BLaER1 treated with 17β-estradiol and CSF1 and Interleukin-3, amounts not matched to agents 10 nM and 100 nM (cell line): ENCODE measurements around the gene PRLH.

Experiments used
- H3K27ac ChIP-seq, 11 experiments: shearing (Covaris generic); formaldehyde crosslinking; 2 replicates each; pipeline ENCODE4 v1.8.1; 2022
- H3K27me3 ChIP-seq, 11 experiments: shearing (Covaris generic); formaldehyde crosslinking; 2 replicates each; pipeline ENCODE4 v1.8.1; 2022
- H3K36me3 ChIP-seq, 11 experiments: shearing (Covaris generic); formaldehyde crosslinking; 2 replicates each; pipeline ENCODE4 v1.8.1; 2022
- H3K4me1 ChIP-seq, 10 experiments: shearing (Covaris generic); formaldehyde crosslinking; 2 replicates each; pipeline ENCODE4 v1.8.1; 2022
- H3K4me2 ChIP-seq, 11 experiments: shearing (Covaris generic); formaldehyde crosslinking; 2 replicates each; pipeline ENCODE4 v1.8.1; 2022
- H3K4me3 ChIP-seq, 10 experiments: shearing (Covaris generic); formaldehyde crosslinking; 2 replicates each; pipeline ENCODE4 v1.8.1; 2022
- H3K9ac ChIP-seq, 11 experiments: shearing (Covaris generic); formaldehyde crosslinking; 2 replicates each; pipeline ENCODE4 v1.8.1; 2022
- H3K9me3 ChIP-seq, 11 experiments: shearing (Covaris generic); formaldehyde crosslinking; replicated peaks in 1 of 11; 2 replicates each; pipeline ENCODE4 v1.8.1; 2022
- H4K20me1 ChIP-seq, 11 experiments: shearing (Covaris generic); formaldehyde crosslinking; 2 replicates each; pipeline ENCODE4 v1.8.1; 2022
- Cebpa-rat ChIP-seq, 11 experiments: shearing (Covaris generic); IDR thresholded peaks; 2 replicates each; pipeline ENCODE4 v1.8.1; 2022

The PRLH gene

GRCh38 chr2:237597196-237598145 is 31.1 kb downstream of the PRLH start:
- TF ChIP-seq Cebpa-rat (IDR thresholded peaks at IDR 0.05), result no peak
- Histone ChIP-seq H4K20me1 (no peaks in the 10 kb centered on the region; a peak in 1 of 22 replicates), H3K9ac (peak overlapping the region; percentile 68 to 84 (median 79)), H3K27me3 (no peaks in the 10 kb centered on the region), H3K4me1 (peaks cover 94 to 98% (median 97%) of the 10 kb centered on the region in 10 experiments), H3K4me3 (peak overlapping the region; percentile 44 to 68 (median 60)), H3K4me2 (peak overlapping the region; percentile 89 to 99 (median 93)), H3K27ac (peak overlapping the region; percentile 77 to 95 (median 84)), H3K36me3 (0 out of 22 replicates have a peak, but pooled peaks cover 0 to 3% (median 0%) of the 10 kb centered on the region in 11 experiments), H3K9me3 (no peaks in the 10 kb centered on the region)

DNA sequence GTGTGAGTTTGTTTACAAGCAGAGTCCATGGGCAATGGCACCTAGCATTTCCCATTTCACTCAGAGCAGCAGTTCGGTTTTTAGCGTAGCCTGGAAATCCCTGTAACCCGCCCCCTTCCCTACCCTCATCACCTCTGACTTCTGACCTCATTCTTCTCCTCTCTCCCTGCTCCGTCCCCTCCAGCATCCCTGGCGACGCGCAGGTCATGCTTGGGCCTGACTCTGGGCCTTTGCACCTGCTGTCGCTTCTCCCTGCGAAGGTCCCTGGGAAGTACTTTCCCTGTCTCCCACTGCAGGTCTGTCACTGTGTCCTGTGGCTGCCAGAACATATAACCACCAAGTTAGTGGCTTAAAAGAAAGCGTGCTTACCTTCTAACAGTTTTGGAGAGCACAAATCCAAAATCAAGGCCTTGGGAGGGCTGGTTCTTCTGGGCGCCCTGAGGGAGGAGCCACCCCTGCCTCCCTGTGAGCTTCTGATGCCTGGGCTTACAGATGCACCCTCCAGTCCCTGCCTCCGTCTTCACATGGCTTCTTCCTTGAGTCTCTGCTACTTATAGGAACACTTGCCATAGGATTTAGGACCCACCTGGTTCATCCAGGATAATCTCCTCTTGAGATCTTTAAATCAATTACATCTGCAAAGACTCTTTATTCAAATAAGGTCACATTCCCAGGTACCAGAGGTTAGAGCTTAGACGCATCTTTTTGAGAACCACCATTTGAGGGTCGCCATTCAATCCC is 32.3 kb downstream of the PRLH start:
- H3K27me3 ChIP-seq, result no peaks in the 10 kb centered on the region
- peak overlapping the region; percentile 46 to 66 (median 52) for H3K4me3 ChIP-seq
- H3K4me2 ChIP-seq, result peak overlapping the region; percentile 86 to 99 (median 95)
- no peaks in the 10 kb centered on the region for H4K20me1 ChIP-seq
- peaks cover 94 to 98% (median 96%) of the 10 kb centered on the region in 10 experiments for H3K4me1 ChIP-seq
- H3K9ac ChIP-seq, result peak overlapping the region; percentile 70 to 88 (median 80)
- no peaks in the 10 kb centered on the region for H3K9me3 ChIP-seq
- TF ChIP-seq Cebpa-rat (IDR thresholded peaks at IDR 0.05), result no peak
- peak overlapping the region; percentile 81 to 95 (median 88) for H3K27ac ChIP-seq
- H3K36me3 ChIP-seq, result no peaks in the 10 kb centered on the region

GRCh38 chr2:237599465-237600110 is 33.2 kb downstream of the PRLH start:
- Histone ChIP-seq H3K36me3 (no peaks in the 10 kb centered on the region), H3K9me3 (no peaks in the 10 kb centered on the region), H3K4me2 (peak overlapping the region; percentile 86 to 99 (median 95)), H3K27me3 (no peaks in the 10 kb centered on the region), H3K27ac (peak overlapping the region; percentile 81 to 95 (median 88)), H4K20me1 (no peaks in the 10 kb centered on the region), H3K4me1 (peaks cover 93 to 97% (median 96%) of the 10 kb centered on the region in 10 experiments), H3K4me3 (peak overlapping the region; percentile 27 to 66 (median 52); a peak in 19 of 20 replicates), H3K9ac (peak overlapping the region; percentile 70 to 88 (median 80))
- TF ChIP-seq Cebpa-rat (IDR thresholded peaks at IDR 0.05), result no peak

- Histone ChIP-seq H4K20me1 (no peaks in the 10 kb centered on the region), H3K9me3 (no peaks in the 10 kb centered on the region), H3K36me3 (no peaks in the 10 kb centered on the region), H3K4me3 (peak overlapping the region; percentile 27 to 66 (median 52)), H3K4me1 (peaks cover 93 to 97% (median 96%) of the 10 kb centered on the region in 10 experiments), H3K27me3 (no peaks in the 10 kb centered on the region), H3K4me2 (peak overlapping the region; percentile 86 to 99 (median 95)), H3K9ac (peak overlapping the region; percentile 70 to 88 (median 80)), H3K27ac (peak overlapping the region; percentile 81 to 95 (median 88))
- TF ChIP-seq Cebpa-rat (IDR thresholded peaks at IDR 0.05), result no peak
Observed at GRCh38 chr2:237600205-237600846, 34.0 kb downstream of the PRLH start.

- peak overlapping the region; percentile 81 to 95 (median 88) for H3K27ac ChIP-seq
- no peaks in the 10 kb centered on the region for H4K20me1 ChIP-seq
- H3K4me1 ChIP-seq, result peaks cover 93 to 97% (median 96%) of the 10 kb centered on the region in 10 experiments
- H3K36me3 ChIP-seq, result no peaks in the 10 kb centered on the region
- H3K9ac ChIP-seq, result peak overlapping the region; percentile 1 to 84 (median 79); a peak in 17 of 22 replicates
- H3K27me3 ChIP-seq, result no peaks in the 10 kb centered on the region
- peak overlapping the region in 2 of 10 experiments; percentile 51 to 65; a peak in 3 of 20 replicates for H3K4me3 ChIP-seq
- no peak for TF ChIP-seq Cebpa-rat (IDR thresholded peaks at IDR 0.05)
- H3K4me2 ChIP-seq, result peak overlapping the region; percentile 86 to 99 (median 95)
- H3K9me3 ChIP-seq, result no peaks in the 10 kb centered on the region
Observed at GRCh38 chr2:237601453-237602116, 35.2 kb downstream of the PRLH start.

GRCh38 chr2:237602409-237602808 is 36.0 kb downstream of the PRLH start:
- Histone ChIP-seq H4K20me1 (no peaks in the 10 kb centered on the region), H3K9me3 (peaks cover 0 to 6% (median 3%) of the 10 kb centered on the region in 11 experiments; a peak in 16 of 22 replicates), H3K4me3 (0 out of 20 replicates have a peak overlapping the region, but pooled peaks of 1 of the 10 experiments have one; percentile 14), H3K27me3 (no peaks in the 10 kb centered on the region), H3K9ac (peak overlapping the region in 10 of 11 experiments; percentile 9 to 84 (median 77); a peak in 15 of 22 replicates), H3K27ac (peak overlapping the region; percentile 81 to 95 (median 87); a peak in 21 of 22 replicates), H3K4me1 (peaks cover 85 to 96% (median 92%) of the 10 kb centered on the region in 10 experiments), H3K36me3 (no peaks in the 10 kb centered on the region), H3K4me2 (peak overlapping the region; percentile 86 to 99 (median 95))
- no peak for TF ChIP-seq Cebpa-rat (IDR thresholded peaks at IDR 0.05)

- H3K4me3 ChIP-seq, result peak overlapping the region in 9 of 10 experiments; percentile 14 to 54 (median 40); a peak in 15 of 20 replicates
- no peaks in the 10 kb centered on the region for H4K20me1 ChIP-seq
- H3K9me3 ChIP-seq, result peaks cover 0 to 13% (median 10%) of the 10 kb centered on the region in 11 experiments; a peak in 16 of 22 replicates
Observed at GRCh38 chr2:237603049-237603717, 36.8 kb downstream of the PRLH start.

More at GRCh38 chr2:237603049-237603717, 36.8 kb downstream of the PRLH start:
- Histone ChIP-seq H3K27ac (peak overlapping the region; percentile 81 to 95 (median 87)), H3K4me1 (peaks cover 80 to 94% (median 87%) of the 10 kb centered on the region in 10 experiments), H3K27me3 (no peaks in the 10 kb centered on the region), H3K4me2 (peak overlapping the region; percentile 86 to 99 (median 95)), H3K36me3 (no peaks in the 10 kb centered on the region), H3K9ac (peak overlapping the region; percentile 70 to 84 (median 76))
- TF ChIP-seq Cebpa-rat (IDR thresholded peaks at IDR 0.05), result no peak
